ENCODE measurements around the gene TSHZ2. TPM values are rescaled to one million over a fixed set of nuclear protein-coding genes. Genes with fewer than 3 reads are reported as not detected.

The TSHZ2 gene
- total and polyA plus RNA-seq, 2 of the 4 experiments (the other 2 are of a cell fraction), result under 0.01 to 0.02 TPM

DNA sequence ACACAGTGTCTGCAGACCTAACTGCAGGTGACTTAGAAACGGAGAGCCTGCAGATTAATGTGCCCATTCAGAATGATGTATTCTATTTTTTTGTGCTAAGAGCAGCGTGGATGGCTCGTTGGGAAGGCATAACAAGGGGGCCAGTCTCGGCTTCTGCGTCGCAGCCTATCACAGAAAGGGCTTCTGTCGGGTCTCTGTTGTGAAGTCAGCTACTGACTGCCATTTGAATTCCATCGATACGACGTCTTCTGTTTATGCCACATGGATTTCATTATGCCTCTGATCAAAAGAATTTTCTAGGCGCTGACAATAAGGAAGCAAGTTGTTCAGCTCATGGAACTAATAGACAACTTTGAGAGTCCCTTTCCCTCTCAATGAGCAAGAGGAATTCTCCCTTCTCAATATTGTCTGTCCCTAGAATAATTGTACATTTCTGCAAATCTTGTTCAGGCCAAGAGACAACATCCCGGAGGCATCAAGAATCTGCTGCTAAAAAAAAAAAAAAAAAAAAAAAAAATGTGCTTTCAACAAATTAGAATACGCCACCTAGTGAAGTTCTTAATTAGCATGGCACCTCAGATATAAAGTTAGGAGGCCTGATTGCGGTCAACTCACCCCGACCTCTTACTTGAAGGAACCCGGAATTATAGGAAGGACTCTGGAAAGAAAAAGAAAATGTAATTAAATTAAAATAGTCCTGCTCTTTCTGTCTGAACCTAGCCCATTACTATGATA, 223.9 kb downstream of the TSHZ2 start:
- ChIA-PET POLR2A (ENCODE audit: unreplicated experiment) (no interaction called here), CTCF (no interaction called here)
- ATAC-seq (ENCODE audit: low read depth), result no peak
- no peak overlapping the region for H2AFZ ChIP-seq (replicated peaks; ENCODE audit: low read length, poor library complexity)
- no peak overlapping the region for H3K14ac ChIP-seq (replicated peaks; ENCODE audit: low read depth, low read length)
- H4K91ac ChIP-seq (ENCODE audit: insufficient read depth, low read depth, low read length), result no peak overlapping the region
- in situ Hi-C loops (cut with MboI; ENCODE audit: low sequenced_read_pairs) (no loop called here), intact Hi-C loops (cut with micrococcal nuclease) (no loop called here), dilution Hi-C loops (cut with HindIII; ENCODE audit: low sequenced_read_pairs, unreplicated experiment) (no loop called here)
- H4K20me1 ChIP-seq (ENCODE audit: insufficient read depth, low read length), result no peaks in the 10 kb centered on the region
- no peak overlapping the region for H3K4me3 ChIP-seq (ENCODE audit: insufficient read depth, low read depth, low read length)
- H3K18ac ChIP-seq (ENCODE audit: low read depth, low read length), result no peak overlapping the region
- WGBS, 2 experiments (ENCODE audit: extremely low coverage in 2 of 2, insufficient read length in 1 of 2), result 8% methylated on average over 4 of the region's 16 CpGs; no CpG with 5 or more reads in 1 of the 2 experiments
- no peak overlapping the region for H2AK9ac ChIP-seq (replicated peaks; ENCODE audit: low read depth, low read length, poor library complexity)
- H2AK5ac ChIP-seq (ENCODE audit: low read depth, low read length), result no peak overlapping the region
- H2BK15ac ChIP-seq (ENCODE audit: low read depth, low read length), result no peak overlapping the region
- H2BK20ac ChIP-seq (ENCODE audit: low read depth, low read length), result no peak overlapping the region
- no peak overlapping the region for H3K56ac ChIP-seq (ENCODE audit: extremely low read depth, insufficient read depth, low read length)
- no peak overlapping the region for H3K27ac ChIP-seq (ENCODE audit: insufficient read depth, low read length)
- H4K8ac ChIP-seq (ENCODE audit: low read depth in 2 of 2, low read length in 2 of 2), result no peak overlapping the region
- H3K27me3 ChIP-seq (ENCODE audit: control insufficient read depth, insufficient read depth, low read length), result no peaks in the 10 kb centered on the region
- no peak overlapping the region for H3K4ac ChIP-seq (ENCODE audit: low read depth, low read length)
- TF ChIP-seq MAFK (IDR thresholded peaks at IDR 0.05; ENCODE audit: low read depth, low read length) (no peak), SMC3 (IDR thresholded peaks at IDR 0.05; ENCODE audit: low read depth, low read length) (no peak), CHD1 (IDR thresholded peaks at IDR 0.05; ENCODE audit: low read depth, low read length) (no peak), MAZ (IDR thresholded peaks at IDR 0.05; ENCODE audit: borderline replicate concordance, low read depth, low read length) (no peak)
- TF ChIP-seq, protein P1, sequence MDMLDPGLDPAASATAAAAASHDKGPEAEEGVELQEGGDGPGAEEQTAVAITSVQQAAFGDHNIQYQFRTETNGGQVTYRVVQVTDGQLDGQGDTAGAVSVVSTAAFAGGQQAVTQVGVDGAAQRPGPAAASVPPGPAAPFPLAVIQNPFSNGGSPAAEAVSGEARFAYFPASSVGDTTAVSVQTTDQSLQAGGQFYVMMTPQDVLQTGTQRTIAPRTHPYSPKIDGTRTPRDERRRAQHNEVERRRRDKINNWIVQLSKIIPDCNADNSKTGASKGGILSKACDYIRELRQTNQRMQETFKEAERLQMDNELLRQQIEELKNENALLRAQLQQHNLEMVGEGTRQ (IDR thresholded peaks at IDR 0.05; ENCODE audit: low read depth, low read length), result no peak
- TF ChIP-seq, protein P2, sequence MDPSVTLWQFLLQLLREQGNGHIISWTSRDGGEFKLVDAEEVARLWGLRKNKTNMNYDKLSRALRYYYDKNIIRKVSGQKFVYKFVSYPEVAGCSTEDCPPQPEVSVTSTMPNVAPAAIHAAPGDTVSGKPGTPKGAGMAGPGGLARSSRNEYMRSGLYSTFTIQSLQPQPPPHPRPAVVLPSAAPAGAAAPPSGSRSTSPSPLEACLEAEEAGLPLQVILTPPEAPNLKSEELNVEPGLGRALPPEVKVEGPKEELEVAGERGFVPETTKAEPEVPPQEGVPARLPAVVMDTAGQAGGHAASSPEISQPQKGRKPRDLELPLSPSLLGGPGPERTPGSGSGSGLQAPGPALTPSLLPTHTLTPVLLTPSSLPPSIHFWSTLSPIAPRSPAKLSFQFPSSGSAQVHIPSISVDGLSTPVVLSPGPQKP (IDR thresholded peaks at IDR 0.05; ENCODE audit: borderline replicate concordance, low read depth, low read length), result no peak
- H3K9me3 ChIP-seq (ENCODE audit: control insufficient read depth, insufficient read depth, low read length), result no peaks in the 10 kb centered on the region
- no peak for DNase-seq
- H3K9ac ChIP-seq (ENCODE audit: low read depth, low read length), result no peak overlapping the region
- H3K36me3 ChIP-seq (ENCODE audit: control insufficient read depth, insufficient read depth, low read length), result no peaks in the 10 kb centered on the region
- no peaks in the 10 kb centered on the region for H3K4me1 ChIP-seq (ENCODE audit: control insufficient read depth, insufficient read depth, low read length)
- no peak overlapping the region for H3K23ac ChIP-seq (ENCODE audit: low read depth, low read length)
- no TSS peak for BruUV-seq (replicated peaks)
- no peak overlapping the region for H4K5ac ChIP-seq (ENCODE audit: low read depth, low read length)
- no peak overlapping the region for H2BK120ac ChIP-seq (ENCODE audit: low read depth, low read length)
- no peak overlapping the region for H3K4me2 ChIP-seq (ENCODE audit: low read depth, low read length)
- no peak overlapping the region for H2BK5ac ChIP-seq (ENCODE audit: low read depth, low read length, poor library complexity, severe bottlenecking)
- no peaks in the 10 kb centered on the region for H3K79me1 ChIP-seq (ENCODE audit: low read depth in 1 of 2, low read length in 2 of 2)
- no peaks in the 10 kb centered on the region for H3K9me1 ChIP-seq (ENCODE audit: insufficient read depth, low read length)

Measured in IMR-90 (cell line).